Jurkat, Clone E6-1 (cell line): Measurements from ENCODE around the gene GABRG3.
"Not testable (repeated sequence)": the region's sequence is repeated elsewhere in the genome, so short reads cannot be mapped to it uniquely, and the experiment has no call there.

Experiments used
- DNase-seq: peaks from one replicate; pipeline ENCODE4 v3.0.0-alpha.2; 2011; ENCODE audit warnings: low read depth, low spot score
- H3K4me3 ChIP-seq: 2 replicates; pipeline ENCODE4 v1.5.1; 2011; ENCODE audit warnings: mild to moderate bottlenecking, low read length, control low read depth, moderate library complexity

The GABRG3 gene

GRCh38 chr15:27133249-27133648 lies 162.3 kb downstream of the GABRG3 start:
- no peak overlapping the region for H3K4me3 ChIP-seq
- no peak for DNase-seq

- no peak overlapping the region for H3K4me3 ChIP-seq
- no peak for DNase-seq
Observed at GRCh38 chr15:27134481-27134880, 163.5 kb downstream of the GABRG3 start.

GRCh38 chr15:27135151-27135550 lies 164.2 kb downstream of the GABRG3 start:
- no peak for DNase-seq
- no peak overlapping the region for H3K4me3 ChIP-seq

GRCh38 chr15:27137127-27137526 lies 166.1 kb downstream of the GABRG3 start:
- DNase-seq = no peak
- no peak overlapping the region for H3K4me3 ChIP-seq

GRCh38 chr15:27165590-27165989 lies 194.6 kb downstream of the GABRG3 start:
- no peak overlapping the region for H3K4me3 ChIP-seq
- DNase-seq = no peak

- DNase-seq = no peak
- no peak overlapping the region for H3K4me3 ChIP-seq
Observed at GRCh38 chr15:27166917-27167316, 195.9 kb downstream of the GABRG3 start.

GRCh38 chr15:27167738-27168137 lies 196.8 kb downstream of the GABRG3 start:
- no peak overlapping the region for H3K4me3 ChIP-seq
- no peak for DNase-seq

GRCh38 chr15:27170851-27171250 lies 199.9 kb downstream of the GABRG3 start:
- no peak overlapping the region for H3K4me3 ChIP-seq
- DNase-seq = no peak

- DNase-seq = no peak
Observed at GRCh38 chr15:27172821-27173220, 201.8 kb downstream of the GABRG3 start.

GRCh38 chr15:27175472-27176153 lies 204.6 kb downstream of the GABRG3 start:
- no peak for DNase-seq

More at GRCh38 chr15:27172821-27173220, 201.8 kb downstream of the GABRG3 start:
- H3K4me3 ChIP-seq = no peak overlapping the region

GRCh38 chr15:27176785-27177406 lies 205.9 kb downstream of the GABRG3 start:
- no peak overlapping the region for H3K4me3 ChIP-seq

More at GRCh38 chr15:27175472-27176153, 204.6 kb downstream of the GABRG3 start:
- H3K4me3 ChIP-seq = no peak overlapping the region

GRCh38 chr15:27179789-27180188 lies 208.8 kb downstream of the GABRG3 start:
- DNase-seq = no peak
- H3K4me3 ChIP-seq = no peak overlapping the region

More at GRCh38 chr15:27176785-27177406, 205.9 kb downstream of the GABRG3 start:
- no peak for DNase-seq

- no peak overlapping the region for H3K4me3 ChIP-seq
- DNase-seq = no peak
Observed at GRCh38 chr15:27182561-27183110, 211.7 kb downstream of the GABRG3 start.

GRCh38 chr15:27183201-27183600 lies 212.2 kb downstream of the GABRG3 start:
- DNase-seq = no peak
- no peak overlapping the region for H3K4me3 ChIP-seq

GRCh38 chr15:27191515-27191914 lies 220.5 kb downstream of the GABRG3 start:
- not testable (repeated sequence) for H3K4me3 ChIP-seq, DNase-seq

- DNase-seq = no peak
- H3K4me3 ChIP-seq = no peak overlapping the region
Observed at GRCh38 chr15:27196691-27197090, 225.7 kb downstream of the GABRG3 start.

- H3K4me3 ChIP-seq = no peak overlapping the region
- no peak for DNase-seq
Observed at GRCh38 chr15:27201425-27201824, 230.4 kb downstream of the GABRG3 start.

- no peak overlapping the region for H3K4me3 ChIP-seq
- no peak for DNase-seq
Observed at GRCh38 chr15:27210176-27210575, 239.2 kb downstream of the GABRG3 start.

- H3K4me3 ChIP-seq = no peak overlapping the region
- DNase-seq = no peak
Observed at GRCh38 chr15:27214032-27214431, 243.1 kb downstream of the GABRG3 start.

- no peak for DNase-seq
Observed at GRCh38 chr15:27214961-27215360, 244.0 kb downstream of the GABRG3 start.

More at GRCh38 chr15:27214961-27215360, 244.0 kb downstream of the GABRG3 start:
- H3K4me3 ChIP-seq = no peak overlapping the region
